ENCODE measurements around the gene PACSIN3.

Gene PACSIN3

DNA sequence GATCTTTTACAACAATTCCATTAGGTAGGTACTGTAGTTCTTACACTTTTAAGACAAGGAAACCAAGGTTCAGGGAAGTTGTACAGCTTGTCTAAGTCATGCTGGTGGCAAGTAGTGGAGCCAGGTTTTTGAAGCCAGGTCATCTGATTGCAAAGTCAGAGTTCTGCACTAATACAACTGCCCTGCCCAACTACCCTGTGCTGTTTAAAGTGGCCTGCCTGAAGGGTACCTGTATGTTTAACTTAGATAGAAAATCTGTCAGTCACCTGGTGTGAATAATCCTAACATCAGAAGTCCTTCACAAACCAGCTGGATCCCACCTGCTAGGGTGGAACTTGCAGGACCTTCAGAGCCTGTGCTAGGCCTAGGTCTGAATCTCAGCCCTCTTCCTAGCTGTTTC lies 53.7 kb downstream of the PACSIN3 start:
- Histone ChIP-seq H3F3A (ENCODE audit: control insufficient read depth, insufficient read depth) (no peaks in the 10 kb centered on the region), H3K9me2 (replicated peaks; ENCODE audit: control insufficient read depth, low read length) (no peaks in the 10 kb centered on the region), H3K27me3 (ENCODE audit: control insufficient read depth, low read length) (no peaks in the 10 kb centered on the region), H4K20me1 (ENCODE audit: control insufficient read depth, insufficient read depth, low read depth, low read length) (no peaks in the 10 kb centered on the region), H3K9me3 (ENCODE audit: control insufficient read depth, insufficient read depth, low read length) (no peaks in the 10 kb centered on the region), H3K4me2 (ENCODE audit: low read length) (no peak overlapping the region), H3K36me3 (ENCODE audit: control insufficient read depth, low read length) (no peaks in the 10 kb centered on the region), H3K4me3 (ENCODE audit: low read length) (no peak overlapping the region), H3K27ac (ENCODE audit: low read depth, low read length) (no peak overlapping the region), H3K4me1 (ENCODE audit: control insufficient read depth, low read length) (0 out of 2 replicates have a peak, but pooled peaks cover 3% of the 10 kb centered on the region), H3K79me2 (ENCODE audit: control insufficient read depth, low read length) (no peaks in the 10 kb centered on the region)
- TF ChIP-seq, protein P1, sequence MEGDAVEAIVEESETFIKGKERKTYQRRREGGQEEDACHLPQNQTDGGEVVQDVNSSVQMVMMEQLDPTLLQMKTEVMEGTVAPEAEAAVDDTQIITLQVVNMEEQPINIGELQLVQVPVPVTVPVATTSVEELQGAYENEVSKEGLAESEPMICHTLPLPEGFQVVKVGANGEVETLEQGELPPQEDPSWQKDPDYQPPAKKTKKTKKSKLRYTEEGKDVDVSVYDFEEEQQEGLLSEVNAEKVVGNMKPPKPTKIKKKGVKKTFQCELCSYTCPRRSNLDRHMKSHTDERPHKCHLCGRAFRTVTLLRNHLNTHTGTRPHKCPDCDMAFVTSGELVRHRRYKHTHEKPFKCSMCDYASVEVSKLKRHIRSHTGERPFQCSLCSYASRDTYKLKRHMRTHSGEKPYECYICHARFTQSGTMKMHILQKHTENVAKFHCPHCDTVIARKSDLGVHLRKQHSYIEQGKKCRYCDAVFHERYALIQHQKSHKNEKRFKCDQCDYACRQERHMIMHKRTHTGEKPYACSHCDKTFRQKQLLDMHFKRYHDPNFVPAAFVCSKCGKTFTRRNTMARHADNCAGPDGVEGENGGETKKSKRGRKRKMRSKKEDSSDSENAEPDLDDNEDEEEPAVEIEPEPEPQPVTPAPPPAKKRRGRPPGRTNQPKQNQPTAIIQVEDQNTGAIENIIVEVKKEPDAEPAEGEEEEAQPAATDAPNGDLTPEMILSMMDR (IDR thresholded peaks at IDR 0.05; ENCODE audit: low read depth, low read length, poor library complexity, severe bottlenecking), result no peak
- no peak for TF ChIP-seq EZH2phosphoT487 (IDR thresholded peaks at IDR 0.05; ENCODE audit: borderline replicate concordance, low read length)

DNA sequence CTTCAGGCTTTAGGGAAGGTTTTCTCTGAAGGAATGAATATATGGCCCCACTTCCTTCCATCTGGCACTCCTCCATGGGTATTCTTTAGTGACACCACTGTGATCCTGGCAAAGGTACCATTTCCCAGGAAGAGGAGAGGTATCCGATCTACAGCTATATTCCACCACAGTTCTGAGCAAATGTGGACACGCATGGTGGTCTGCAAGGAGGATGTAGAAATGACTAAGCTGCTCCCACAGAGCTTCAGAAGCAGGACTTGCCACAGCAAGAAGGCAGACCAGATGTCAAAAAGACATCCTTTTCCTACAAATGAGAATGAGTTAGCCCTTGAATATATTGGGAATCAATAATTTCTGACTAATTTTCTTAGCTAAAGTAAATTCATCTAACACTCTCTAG lies 55.1 kb downstream of the PACSIN3 start:
- Histone ChIP-seq H3K4me3 (ENCODE audit: low read length) (no peak overlapping the region), H3K9me2 (replicated peaks; ENCODE audit: control insufficient read depth, low read length) (no peaks in the 10 kb centered on the region), H3K4me2 (ENCODE audit: low read length) (no peak overlapping the region), H3F3A (ENCODE audit: control insufficient read depth, insufficient read depth) (no peaks in the 10 kb centered on the region), H4K20me1 (ENCODE audit: control insufficient read depth, insufficient read depth, low read depth, low read length) (no peaks in the 10 kb centered on the region), H3K27ac (ENCODE audit: low read depth, low read length) (no peak overlapping the region), H3K79me2 (ENCODE audit: control insufficient read depth, low read length) (no peaks in the 10 kb centered on the region), H3K4me1 (ENCODE audit: control insufficient read depth, low read length) (peaks cover 14% of the 10 kb centered on the region), H3K27me3 (ENCODE audit: control insufficient read depth, low read length) (no peaks in the 10 kb centered on the region), H3K9me3 (ENCODE audit: control insufficient read depth, insufficient read depth, low read length) (no peaks in the 10 kb centered on the region), H3K36me3 (ENCODE audit: control insufficient read depth, low read length) (no peaks in the 10 kb centered on the region)
- TF ChIP-seq, protein P1 (IDR thresholded peaks at IDR 0.05; ENCODE audit: low read depth, low read length, poor library complexity, severe bottlenecking), result no peak
- TF ChIP-seq EZH2phosphoT487 (IDR thresholded peaks at IDR 0.05; ENCODE audit: borderline replicate concordance, low read length), result no peak

DNA sequence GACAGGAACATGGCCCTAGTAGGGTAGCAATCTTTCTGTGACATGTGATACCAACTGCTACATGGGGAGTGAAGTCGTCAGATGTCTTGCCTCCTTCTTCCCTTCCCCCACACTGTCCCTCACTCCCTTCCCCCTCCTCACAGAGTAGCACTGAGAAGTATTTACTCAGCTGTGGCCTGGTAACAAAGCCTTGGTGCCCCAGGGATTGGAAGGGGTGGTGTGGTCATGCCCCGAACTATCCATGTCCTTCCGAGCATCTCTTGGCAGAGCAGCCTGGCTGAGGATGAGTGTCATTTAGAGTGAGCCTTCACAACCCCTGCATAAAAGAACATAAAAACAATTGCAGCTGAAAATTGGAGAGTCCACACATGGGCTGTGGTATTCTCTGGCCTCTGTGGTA lies 55.7 kb downstream of the PACSIN3 start:
- Histone ChIP-seq H3K9me2 (replicated peaks; ENCODE audit: control insufficient read depth, low read length) (no peaks in the 10 kb centered on the region), H3F3A (ENCODE audit: control insufficient read depth, insufficient read depth) (no peaks in the 10 kb centered on the region), H3K4me2 (ENCODE audit: low read length) (no peak overlapping the region), H3K4me1 (ENCODE audit: control insufficient read depth, low read length) (peaks cover 18% of the 10 kb centered on the region), H3K27ac (ENCODE audit: low read depth, low read length) (no peak overlapping the region), H3K36me3 (ENCODE audit: control insufficient read depth, low read length) (no peaks in the 10 kb centered on the region), H3K27me3 (ENCODE audit: control insufficient read depth, low read length) (no peaks in the 10 kb centered on the region), H3K9me3 (ENCODE audit: control insufficient read depth, insufficient read depth, low read length) (no peaks in the 10 kb centered on the region), H3K79me2 (ENCODE audit: control insufficient read depth, low read length) (no peaks in the 10 kb centered on the region), H4K20me1 (ENCODE audit: control insufficient read depth, insufficient read depth, low read depth, low read length) (no peaks in the 10 kb centered on the region), H3K4me3 (ENCODE audit: low read length) (no peak overlapping the region)
- TF ChIP-seq EZH2phosphoT487 (IDR thresholded peaks at IDR 0.05; ENCODE audit: borderline replicate concordance, low read length), result no peak
- TF ChIP-seq, protein P1 (IDR thresholded peaks at IDR 0.05; ENCODE audit: low read depth, low read length, poor library complexity, severe bottlenecking), result no peak
